SK-N-SH (cell line): ENCODE data around the gene SRM. TPM values are rescaled to one million over a fixed set of nuclear protein-coding genes. Genes with fewer than 3 reads are reported as not detected.

Source experiments
- CTCF ChIA-PET: fragments of 300-600, 350-600 bp; formaldehyde crosslinking; extraction: SDS; loops from one replicate; lab custom pipeline; 2021; lab: Yijun Ruan, JAX
- POLR2A ChIA-PET: fragments of 350-600 bp; sonication (Branson Sonifier 250); formaldehyde crosslinking; extraction: SDS; loops from one replicate; lab custom pipeline; 2020; ENCODE audit warnings: antibody characterized with exemption, inconsistent platforms; lab: Yijun Ruan, JAX
- DNase-seq: peaks from one replicate; pipeline ENCODE4 v3.0.0; 2012
- H2AFZ ChIP-seq: fragments of 200-600 bp; sonication (generic); 2 replicates; pipeline ENCODE4 v1.8.1; 2016; ENCODE audit warnings: antibody characterized with exemption, mild to moderate bottlenecking, low read depth
- H3F3A ChIP-seq: fragments of 200-600 bp; sonication (generic); replicated peaks from 2 replicates; pipeline ENCODE3; 2016; ENCODE audit warnings: antibody characterized with exemption, mild to moderate bottlenecking; ENCODE audit not compliant: insufficient read depth
- H3K27ac ChIP-seq, 2 experiments: fragments of 200-500 bp in 1 of 2; fragments of 200-600 bp in 1 of 2; sonication (Bioruptor generic) in 1 of 2; sonication (generic), shearing (Covaris generic) in 1 of 2; 2 replicates each; pipeline versions ENCODE4 v1.5.1 to v1.6.1; 2014 to 2016; ENCODE audit warnings: low read depth in 2 of 2, inconsistent platforms in 1 of 2, low read length in 1 of 2, mild to moderate bottlenecking in 1 of 2, mixed read lengths in 1 of 2
- H3K27me3 ChIP-seq: fragments of 200-600 bp; sonication (generic), shearing (Covaris generic); 2 replicates; pipeline ENCODE4 v1.6.1; 2016; ENCODE audit warnings: mixed run types; ENCODE audit not compliant: insufficient read depth
- H3K36me3 ChIP-seq, 2 experiments: fragments of 200-500 bp in 1 of 2; fragments of 200-600 bp in 1 of 2; sonication (Bioruptor generic) in 1 of 2; sonication (generic) in 1 of 2; replicated peaks in 1 of 2; 2 replicates each; pipeline versions ENCODE3 to v1.5.1; 2014 to 2016; ENCODE audit warnings: low read length in 1 of 2, mild to moderate bottlenecking in 1 of 2; ENCODE audit not compliant: insufficient read depth in 2 of 2, control insufficient read depth in 1 of 2
- H3K4me1 ChIP-seq, 2 experiments: fragments of 200-500 bp in 1 of 2; fragments of 200-600 bp in 1 of 2; sonication (Bioruptor generic) in 1 of 2; sonication (generic), shearing (Covaris generic) in 1 of 2; 2 replicates each; pipeline versions ENCODE4 v1.5.1 to v1.6.1; 2014 to 2016; ENCODE audit warnings: low read depth in 1 of 2, low read length in 1 of 2, mixed run types in 1 of 2; ENCODE audit not compliant: insufficient read depth in 2 of 2, control insufficient read depth in 1 of 2
- H3K4me2 ChIP-seq: fragments of 200-600 bp; sonication (generic), shearing (Covaris generic); 2 replicates; pipeline ENCODE4 v1.6.1; 2017; ENCODE audit warnings: mixed run types
- H3K4me3 ChIP-seq, 2 experiments: fragments of 200-500 bp in 1 of 2; fragments of 200-600 bp in 1 of 2; sonication (Bioruptor generic) in 1 of 2; sonication (generic), shearing (Covaris generic) in 1 of 2; 2 replicates each; pipeline versions ENCODE4 v1.5.1 to v1.8.1; 2014 to 2016; ENCODE audit warnings: low read depth in 2 of 2, inconsistent platforms in 1 of 2, low read length in 1 of 2, mild to moderate bottlenecking in 1 of 2, mixed read lengths in 1 of 2, moderate library complexity in 1 of 2
- H3K79me2 ChIP-seq: fragments of 200-600 bp; sonication (generic); 2 replicates; pipeline ENCODE4 v1.8.1; 2017; ENCODE audit warnings: mild to moderate bottlenecking; ENCODE audit not compliant: insufficient read depth
- H3K9ac ChIP-seq: fragments of 200-600 bp; sonication (generic); 2 replicates; pipeline ENCODE4 v1.6.1; 2017; ENCODE audit warnings: mixed run types
- H3K9me2 ChIP-seq: fragments of 200-600 bp; sonication (generic); 2 replicates; pipeline ENCODE4 v1.6.1; 2017; ENCODE audit warnings: mixed run types
- H3K9me3 ChIP-seq: fragments of 200-600 bp; sonication (generic); 2 replicates; pipeline ENCODE4 v1.6.1; 2017; ENCODE audit warnings: mixed run types, mild to moderate bottlenecking, moderate library complexity
- H4K20me1 ChIP-seq: fragments of 200-600 bp; sonication (generic); 2 replicates; pipeline ENCODE4 v1.6.1; 2017; ENCODE audit warnings: mild to moderate bottlenecking, mixed run types; ENCODE audit not compliant: insufficient read depth
- EP300 ChIP-seq, 2 experiments: IDR thresholded peaks; 2 replicates each; pipeline versions ENCODE4 v1.4.0 to v1.6.1; 2012; ENCODE audit warnings: borderline replicate concordance in 1 of 2, low read depth in 1 of 2, low read length in 1 of 2
- EZH2phosphoT487 ChIP-seq: fragments of 200-600 bp; sonication (generic); IDR thresholded peaks from 2 replicates; pipeline ENCODE4 v1.6.1; 2017; ENCODE audit warnings: low read depth, mixed run types, mild to moderate bottlenecking, antibody characterized with exemption, moderate library complexity, borderline replicate concordance
- FOSL2 ChIP-seq: IDR thresholded peaks from 2 replicates; pipeline ENCODE4 v1.4.0; 2012; ENCODE audit warnings: low read depth, mild to moderate bottlenecking, moderate library complexity, borderline replicate concordance
- FOXJ3 ChIP-seq: sonication (generic); formaldehyde crosslinking; IDR thresholded peaks from 2 replicates; pipeline ENCODE4 v1.5.1; 2020; ENCODE audit warnings: mild to moderate bottlenecking, missing genetic modification reagents
- FOXM1 ChIP-seq: IDR thresholded peaks from 2 replicates; pipeline ENCODE4 v1.4.0; 2012; ENCODE audit warnings: low read depth, mild to moderate bottlenecking
- GABPA ChIP-seq: IDR thresholded peaks from 2 replicates; pipeline ENCODE4 v1.4.0; 2012; ENCODE audit warnings: low read depth, mild to moderate bottlenecking
- GATA2 ChIP-seq: sonication (generic); formaldehyde crosslinking; IDR thresholded peaks from 2 replicates; pipeline ENCODE4 v1.5.0; 2020; ENCODE audit warnings: mild to moderate bottlenecking, missing genetic modification reagents
- JUND ChIP-seq: IDR thresholded peaks from 2 replicates; pipeline ENCODE4 v1.4.0; 2012
- MEF2A ChIP-seq: IDR thresholded peaks from 2 replicates; pipeline ENCODE4 v1.4.0; 2012; ENCODE audit warnings: low read depth, borderline replicate concordance
- MXI1 ChIP-seq: IDR thresholded peaks from 2 replicates; pipeline ENCODE4 v1.6.1; 2012; ENCODE audit warnings: mild to moderate bottlenecking, low read depth, low read length, improper control_type of control experiment
- NRF1 ChIP-seq: IDR thresholded peaks from 2 replicates; pipeline ENCODE4 v1.6.1; 2012; ENCODE audit warnings: low read depth, mild to moderate bottlenecking, low read length
- POLR2AphosphoS5 ChIP-seq: IDR thresholded peaks from 2 replicates; pipeline ENCODE4 v1.6.1; 2012; ENCODE audit warnings: low read depth, low read length
- RXRA ChIP-seq: IDR thresholded peaks from 2 replicates; pipeline ENCODE4 v1.4.0; 2012; ENCODE audit warnings: low read depth, mild to moderate bottlenecking, borderline replicate concordance
- TAF1 ChIP-seq: IDR thresholded peaks from 2 replicates; pipeline ENCODE4 v1.6.1; 2012; ENCODE audit warnings: low read depth, mild to moderate bottlenecking, low read length, moderate library complexity, borderline replicate concordance
- TCF12 ChIP-seq: IDR thresholded peaks from 2 replicates; pipeline ENCODE4 v1.4.0; 2012
- WGBS: methylation state at CpG from one replicate; pipeline ENCODE4 v1.1.6; 2017; ENCODE audit warnings: low lambda C conversion rate; 5-methylcytosine and 5-hydroxymethylcytosine counted together
- polyA plus RNA-seq, 3 experiments: library from polyadenylated mRNA; depleted of rRNA; stranded (reverse); fragments of >200 nt; gene quantifications; 2 replicates each; pipeline ENCODE4 v1.2.3, GENCODE V29; 2012
- TF ChIP-seq, protein P1 (sequence below): IDR thresholded peaks from 2 replicates; pipeline ENCODE4 v1.4.0; 2012; ENCODE audit warnings: low read depth, borderline replicate concordance
- TF ChIP-seq, protein P2 (sequence below): IDR thresholded peaks from 2 replicates; pipeline ENCODE4 v1.6.1; 2012; ENCODE audit warnings: mild to moderate bottlenecking, low read depth, low read length, moderate library complexity

SRM gene
- polyA plus RNA-seq, 1 of the 3 experiments (the other 2 are of a cell fraction): 105 TPM

DNA sequence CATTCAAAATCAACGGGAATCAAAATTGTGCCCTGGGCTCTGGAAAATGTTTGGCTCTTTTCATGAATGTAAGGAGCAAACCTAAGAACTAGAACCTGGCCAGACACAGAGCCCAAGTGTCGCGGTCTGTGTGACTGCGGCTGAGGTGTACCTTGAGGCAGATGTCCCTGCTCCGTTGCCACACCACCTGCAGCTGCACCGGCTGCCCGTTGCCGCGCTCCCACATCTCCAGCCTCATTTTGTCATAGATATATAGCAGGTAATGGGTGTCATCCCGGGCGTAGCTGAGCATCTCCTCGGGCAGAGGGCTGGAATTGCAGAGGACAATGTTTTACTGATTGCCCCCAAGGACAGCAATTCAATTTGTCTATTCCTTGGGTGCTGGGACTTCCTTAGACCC is 21.1 kb upstream of the SRM start:
- H3K27ac ChIP-seq: no peak overlapping the region
- DNase-seq: no peak
- no peak overlapping the region for H3K9ac ChIP-seq
- H3K27me3 ChIP-seq: no peaks in the 10 kb centered on the region
- H2AFZ ChIP-seq: no peak overlapping the region
- peaks cover 31 to 41% of the 10 kb centered on the region in 2 experiments for H3K36me3 ChIP-seq
- H3K9me3 ChIP-seq: no peaks in the 10 kb centered on the region
- H3K4me1 ChIP-seq: no peaks in the 10 kb centered on the region
- no peak for TF ChIP-seq EZH2phosphoT487
- no peak for TF ChIP-seq FOXJ3
- TF ChIP-seq NRF1: no peak
- no peak for TF ChIP-seq FOSL2
- TF ChIP-seq, protein P1, sequence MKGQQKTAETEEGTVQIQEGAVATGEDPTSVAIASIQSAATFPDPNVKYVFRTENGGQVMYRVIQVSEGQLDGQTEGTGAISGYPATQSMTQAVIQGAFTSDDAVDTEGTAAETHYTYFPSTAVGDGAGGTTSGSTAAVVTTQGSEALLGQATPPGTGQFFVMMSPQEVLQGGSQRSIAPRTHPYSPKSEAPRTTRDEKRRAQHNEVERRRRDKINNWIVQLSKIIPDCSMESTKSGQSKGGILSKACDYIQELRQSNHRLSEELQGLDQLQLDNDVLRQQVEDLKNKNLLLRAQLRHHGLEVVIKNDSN: no peak
- TF ChIP-seq GABPA: no peak
- TF ChIP-seq, protein P2, sequence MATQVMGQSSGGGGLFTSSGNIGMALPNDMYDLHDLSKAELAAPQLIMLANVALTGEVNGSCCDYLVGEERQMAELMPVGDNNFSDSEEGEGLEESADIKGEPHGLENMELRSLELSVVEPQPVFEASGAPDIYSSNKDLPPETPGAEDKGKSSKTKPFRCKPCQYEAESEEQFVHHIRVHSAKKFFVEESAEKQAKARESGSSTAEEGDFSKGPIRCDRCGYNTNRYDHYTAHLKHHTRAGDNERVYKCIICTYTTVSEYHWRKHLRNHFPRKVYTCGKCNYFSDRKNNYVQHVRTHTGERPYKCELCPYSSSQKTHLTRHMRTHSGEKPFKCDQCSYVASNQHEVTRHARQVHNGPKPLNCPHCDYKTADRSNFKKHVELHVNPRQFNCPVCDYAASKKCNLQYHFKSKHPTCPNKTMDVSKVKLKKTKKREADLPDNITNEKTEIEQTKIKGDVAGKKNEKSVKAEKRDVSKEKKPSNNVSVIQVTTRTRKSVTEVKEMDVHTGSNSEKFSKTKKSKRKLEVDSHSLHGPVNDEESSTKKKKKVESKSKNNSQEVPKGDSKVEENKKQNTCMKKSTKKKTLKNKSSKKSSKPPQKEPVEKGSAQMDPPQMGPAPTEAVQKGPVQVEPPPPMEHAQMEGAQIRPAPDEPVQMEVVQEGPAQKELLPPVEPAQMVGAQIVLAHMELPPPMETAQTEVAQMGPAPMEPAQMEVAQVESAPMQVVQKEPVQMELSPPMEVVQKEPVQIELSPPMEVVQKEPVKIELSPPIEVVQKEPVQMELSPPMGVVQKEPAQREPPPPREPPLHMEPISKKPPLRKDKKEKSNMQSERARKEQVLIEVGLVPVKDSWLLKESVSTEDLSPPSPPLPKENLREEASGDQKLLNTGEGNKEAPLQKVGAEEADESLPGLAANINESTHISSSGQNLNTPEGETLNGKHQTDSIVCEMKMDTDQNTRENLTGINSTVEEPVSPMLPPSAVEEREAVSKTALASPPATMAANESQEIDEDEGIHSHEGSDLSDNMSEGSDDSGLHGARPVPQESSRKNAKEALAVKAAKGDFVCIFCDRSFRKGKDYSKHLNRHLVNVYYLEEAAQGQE: no peak
- TF ChIP-seq JUND: no peak
- TF ChIP-seq TCF12: no peak
- no peak for TF ChIP-seq EP300 (IDR thresholded peaks at IDR 0.05; ENCODE audit: borderline replicate concordance in 1 of 2, low read depth in 1 of 2, low read length in 1 of 2)
- TF ChIP-seq MXI1: no peak
- TF ChIP-seq FOXM1: no peak
- no peak for TF ChIP-seq TAF1
- no peak for TF ChIP-seq POLR2AphosphoS5
- TF ChIP-seq GATA2 (CRISPR knock-in tag): no peak
- TF ChIP-seq MEF2A: no peak
- no peak for TF ChIP-seq RXRA
- WGBS: 77% methylated on average over 9 of the region's 12 CpGs
- no peaks in the 10 kb centered on the region for H4K20me1 ChIP-seq
- CTCF ChIA-PET: interaction anchor here (2.9 kb wide), 1 partner anchor 43 kb away, joined by 19 read pairs; no protein-coding TSS in a partner anchor
- H3K79me2 ChIP-seq: no peaks in the 10 kb centered on the region
- H3F3A ChIP-seq: peaks cover 11% of the 10 kb centered on the region
- POLR2A ChIA-PET: no interaction called here
- no peak overlapping the region for H3K4me2 ChIP-seq
- H3K4me3 ChIP-seq: no peak overlapping the region
- no peaks in the 10 kb centered on the region for H3K9me2 ChIP-seq
